ENCODE measurements around the gene ARHGDIG.

DNA sequence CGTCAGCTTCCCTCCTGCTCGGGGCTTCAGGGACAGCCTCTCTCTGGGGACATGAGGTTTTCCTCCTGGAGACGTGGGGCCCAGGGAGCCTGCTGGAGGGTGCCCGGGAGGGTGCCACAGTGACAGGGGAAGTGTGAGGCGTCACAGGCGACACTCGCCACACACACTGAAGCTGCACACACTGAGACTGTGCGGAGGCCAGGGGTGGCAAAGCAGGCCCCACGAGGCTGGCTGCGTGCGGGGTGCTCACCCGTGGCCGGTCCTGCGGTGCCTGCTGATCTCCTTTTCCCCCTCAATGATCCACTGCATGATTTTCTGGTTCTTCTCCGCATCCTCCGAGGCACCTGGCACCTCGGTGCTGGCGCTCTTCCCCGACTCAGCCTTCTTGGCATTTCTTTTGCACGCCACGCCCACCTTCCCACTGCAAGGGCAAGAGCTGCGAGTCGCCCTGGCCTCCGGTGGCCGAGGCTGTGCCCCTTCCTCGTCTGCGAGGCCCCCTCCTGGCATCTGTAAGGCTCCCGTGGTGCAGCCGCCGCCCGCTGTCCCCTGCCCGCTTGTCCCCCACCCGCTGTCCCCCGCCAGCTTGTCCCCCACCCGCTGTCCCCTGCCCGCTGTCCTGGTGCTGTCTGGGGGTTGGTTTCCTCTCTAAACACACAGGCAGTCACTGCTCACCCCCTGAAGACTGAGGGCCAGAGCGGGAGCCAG is 16.6 kb downstream of the ARHGDIG start:
- TF ChIP-seq, protein P1, sequence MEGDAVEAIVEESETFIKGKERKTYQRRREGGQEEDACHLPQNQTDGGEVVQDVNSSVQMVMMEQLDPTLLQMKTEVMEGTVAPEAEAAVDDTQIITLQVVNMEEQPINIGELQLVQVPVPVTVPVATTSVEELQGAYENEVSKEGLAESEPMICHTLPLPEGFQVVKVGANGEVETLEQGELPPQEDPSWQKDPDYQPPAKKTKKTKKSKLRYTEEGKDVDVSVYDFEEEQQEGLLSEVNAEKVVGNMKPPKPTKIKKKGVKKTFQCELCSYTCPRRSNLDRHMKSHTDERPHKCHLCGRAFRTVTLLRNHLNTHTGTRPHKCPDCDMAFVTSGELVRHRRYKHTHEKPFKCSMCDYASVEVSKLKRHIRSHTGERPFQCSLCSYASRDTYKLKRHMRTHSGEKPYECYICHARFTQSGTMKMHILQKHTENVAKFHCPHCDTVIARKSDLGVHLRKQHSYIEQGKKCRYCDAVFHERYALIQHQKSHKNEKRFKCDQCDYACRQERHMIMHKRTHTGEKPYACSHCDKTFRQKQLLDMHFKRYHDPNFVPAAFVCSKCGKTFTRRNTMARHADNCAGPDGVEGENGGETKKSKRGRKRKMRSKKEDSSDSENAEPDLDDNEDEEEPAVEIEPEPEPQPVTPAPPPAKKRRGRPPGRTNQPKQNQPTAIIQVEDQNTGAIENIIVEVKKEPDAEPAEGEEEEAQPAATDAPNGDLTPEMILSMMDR (conservative IDR thresholded peaks at IDR 0.05; ENCODE audit: low read length), result no peak
- TF ChIP-seq EZH2phosphoT487 (IDR thresholded peaks at IDR 0.05; ENCODE audit: borderline replicate concordance, low read depth, low read length), result no peak
